Effector memory CD4-positive, alpha-beta T cell (primary cell): Measurements from ENCODE around the gene SPTB.
A peak's percentile ranks its signal among the peaks of the same experiment; 100 is the strongest.

Experiments
- DNase-seq, 3 donors: peaks; one replicate each; pipeline ENCODE4 v3.0.0-alpha.2; 2020
- H3K27ac ChIP-seq: 2 replicates; pipeline ENCODE4 v1.7.0; 2013; ENCODE audit warnings: mild to moderate bottlenecking, low read length, moderate library complexity; ENCODE audit not compliant: insufficient read depth, poor library complexity, severe bottlenecking
- H3K27me3 ChIP-seq: replicated peaks from 2 replicates; pipeline ENCODE4 v1.7.0; 2013; ENCODE audit warnings: mild to moderate bottlenecking, low read length; ENCODE audit not compliant: insufficient read depth, control insufficient read depth, poor library complexity, severe bottlenecking
- H3K36me3 ChIP-seq: 2 replicates; pipeline ENCODE4 v1.7.0; 2013; ENCODE audit warnings: mild to moderate bottlenecking, low read length, moderate library complexity; ENCODE audit not compliant: control insufficient read depth, insufficient read depth
- H3K4me1 ChIP-seq: 2 replicates; pipeline ENCODE4 v1.7.0; 2013; ENCODE audit warnings: low read length, mild to moderate bottlenecking; ENCODE audit not compliant: control insufficient read depth, insufficient read depth, poor library complexity, severe bottlenecking
- H3K4me3 ChIP-seq: 2 replicates; pipeline ENCODE4 v1.7.0; 2013; ENCODE audit warnings: low read length, low read depth, mild to moderate bottlenecking; ENCODE audit not compliant: insufficient read depth, poor library complexity, severe bottlenecking
- H3K9me3 ChIP-seq: 2 replicates; pipeline ENCODE4 v1.7.0; 2013; ENCODE audit warnings: mild to moderate bottlenecking, low read length, moderate library complexity; ENCODE audit not compliant: control insufficient read depth

The SPTB gene

GRCh38 chr14:64826333-64826732 is 53.4 kb downstream of the SPTB start:
- no peak for DNase-seq
- H3K4me3 ChIP-seq, result no peak overlapping the region

GRCh38 chr14:64825509-64825908 is 54.2 kb downstream of the SPTB start:
- H3K36me3 ChIP-seq, result no peaks in the 10 kb centered on the region
- H3K27ac ChIP-seq, result no peak overlapping the region
- no peak for DNase-seq
- no peaks in the 10 kb centered on the region for H3K9me3 ChIP-seq
- H3K4me1 ChIP-seq, result peaks cover 3% of the 10 kb centered on the region
- no peak overlapping the region for H3K4me3 ChIP-seq
- H3K27me3 ChIP-seq, result peaks cover 5% of the 10 kb centered on the region

More at GRCh38 chr14:64826333-64826732, 53.4 kb downstream of the SPTB start:
- H3K27me3 ChIP-seq, result peaks cover 5% of the 10 kb centered on the region
- no peaks in the 10 kb centered on the region for H3K9me3 ChIP-seq
- H3K27ac ChIP-seq, result no peak overlapping the region
- H3K4me1 ChIP-seq, result peaks cover 3% of the 10 kb centered on the region
- no peaks in the 10 kb centered on the region for H3K36me3 ChIP-seq

DNA sequence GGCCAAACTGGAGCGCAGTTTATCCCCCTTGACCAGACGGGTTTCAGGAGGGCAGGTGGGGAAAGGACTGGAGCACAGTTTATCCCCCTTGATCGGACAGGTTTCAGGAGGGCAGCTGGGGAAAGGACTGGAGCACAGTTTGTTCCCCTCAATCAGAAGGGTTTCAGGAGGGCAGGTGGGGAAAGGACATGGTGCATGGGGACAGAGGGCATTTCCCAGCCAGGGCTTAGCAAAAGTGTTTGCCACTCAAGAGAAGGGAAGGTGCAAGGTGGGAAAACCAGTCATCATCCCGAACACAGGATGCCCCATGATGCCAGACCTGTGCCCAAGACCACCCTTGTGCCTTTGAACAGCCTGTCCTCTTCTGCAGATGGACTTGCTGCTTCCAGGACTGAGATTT is 54.7 kb downstream of the SPTB start:
- DNase-seq, result no peak
- H3K9me3 ChIP-seq, result no peaks in the 10 kb centered on the region
- H3K27me3 ChIP-seq, result peaks cover 5% of the 10 kb centered on the region
- H3K4me1 ChIP-seq, result peaks cover 3% of the 10 kb centered on the region
- H3K27ac ChIP-seq, result no peak overlapping the region
- H3K4me3 ChIP-seq, result no peak overlapping the region
- no peaks in the 10 kb centered on the region for H3K36me3 ChIP-seq

GRCh38 chr14:64824471-64824870 is 55.2 kb downstream of the SPTB start:
- Histone ChIP-seq H3K4me1 (peaks cover 3% of the 10 kb centered on the region), H3K4me3 (no peak overlapping the region), H3K27ac (no peak overlapping the region), H3K9me3 (no peaks in the 10 kb centered on the region), H3K27me3 (peaks cover 5% of the 10 kb centered on the region), H3K36me3 (no peaks in the 10 kb centered on the region)
- no peak for DNase-seq

DNA sequence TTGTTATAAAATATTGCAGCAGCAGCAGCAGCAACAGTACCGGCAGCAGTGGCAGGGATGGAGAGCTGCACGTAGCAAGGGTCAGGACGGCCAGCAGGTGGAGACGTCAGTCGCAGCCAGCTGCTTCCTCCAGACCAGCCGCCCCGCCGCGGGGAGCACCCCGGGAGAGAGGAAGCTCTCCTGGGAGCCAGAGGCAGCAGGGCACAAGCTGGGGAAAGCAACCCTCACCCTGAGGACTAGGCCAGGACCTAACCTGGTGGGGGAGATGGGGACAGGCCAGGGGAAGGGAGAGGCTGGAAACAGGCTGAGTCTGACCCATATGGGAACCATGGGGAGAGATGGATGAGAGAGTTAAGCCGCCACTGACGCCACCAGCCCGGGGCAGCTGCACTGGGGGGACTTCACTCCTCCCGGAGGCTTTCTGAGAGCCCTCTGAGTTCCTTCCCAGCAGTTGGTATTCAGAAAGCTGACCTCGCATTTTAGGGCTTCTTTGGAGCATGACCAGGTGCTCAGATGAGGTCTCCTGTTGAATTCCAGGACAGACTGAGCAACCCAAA is 56.3 kb downstream of the SPTB start:
- H3K27ac ChIP-seq, result no peak overlapping the region
- no peaks in the 10 kb centered on the region for H3K36me3 ChIP-seq
- H3K4me3 ChIP-seq, result no peak overlapping the region
- H3K27me3 ChIP-seq, result peaks cover 5% of the 10 kb centered on the region
- peaks cover 3% of the 10 kb centered on the region for H3K4me1 ChIP-seq
- DNase-seq, result peak; percentile 25 to 43 (median 31)
- no peaks in the 10 kb centered on the region for H3K9me3 ChIP-seq

- H3K27ac ChIP-seq, result no peak overlapping the region
- no peaks in the 10 kb centered on the region for H3K9me3 ChIP-seq
- DNase-seq, result no peak
- peaks cover 5% of the 10 kb centered on the region for H3K27me3 ChIP-seq
- H3K36me3 ChIP-seq, result no peaks in the 10 kb centered on the region
- peaks cover 3% of the 10 kb centered on the region for H3K4me1 ChIP-seq
- no peak overlapping the region for H3K4me3 ChIP-seq
Measured at GRCh38 chr14:64821651-64822050, 58.1 kb downstream of the SPTB start.

GRCh38 chr14:64818151-64818550 is 61.6 kb downstream of the SPTB start:
- Histone ChIP-seq H3K9me3 (no peaks in the 10 kb centered on the region), H3K36me3 (no peaks in the 10 kb centered on the region), H3K27me3 (no peaks in the 10 kb centered on the region), H3K4me3 (no peak overlapping the region), H3K4me1 (no peaks in the 10 kb centered on the region), H3K27ac (no peak overlapping the region)
- no peak for DNase-seq

DNA sequence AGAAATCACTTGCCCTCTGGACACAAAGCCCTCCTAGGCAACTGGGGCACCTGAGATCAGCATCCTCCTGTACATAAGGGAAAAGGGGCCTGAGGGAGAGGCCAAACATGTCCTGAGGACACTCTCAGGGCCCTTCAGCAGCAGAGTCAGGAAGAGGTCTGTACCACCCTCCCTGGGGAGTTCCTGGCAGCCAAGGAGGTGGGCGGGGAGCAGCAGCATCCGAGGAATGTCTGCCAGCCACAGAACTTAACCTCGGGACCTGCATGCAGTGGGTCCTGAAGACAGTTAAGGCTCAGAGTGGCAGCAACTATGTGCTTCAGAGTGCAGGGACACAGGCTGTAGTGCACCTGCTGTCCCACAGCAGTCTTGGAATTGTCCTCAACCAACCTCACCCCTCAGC is 62.1 kb downstream of the SPTB start:
- Histone ChIP-seq H3K27me3 (no peaks in the 10 kb centered on the region), H3K36me3 (no peaks in the 10 kb centered on the region), H3K4me3 (no peak overlapping the region), H3K27ac (no peak overlapping the region), H3K9me3 (no peaks in the 10 kb centered on the region), H3K4me1 (no peaks in the 10 kb centered on the region)
- DNase-seq, result no peak

- DNase-seq, result no peak
- Histone ChIP-seq H3K4me3 (no peak overlapping the region), H3K4me1 (no peaks in the 10 kb centered on the region), H3K27me3 (no peaks in the 10 kb centered on the region), H3K9me3 (no peaks in the 10 kb centered on the region), H3K27ac (no peak overlapping the region), H3K36me3 (no peaks in the 10 kb centered on the region)
Measured at GRCh38 chr14:64816221-64816783, 63.4 kb downstream of the SPTB start.

GRCh38 chr14:64815257-64815656 is 64.5 kb downstream of the SPTB start:
- H3K36me3 ChIP-seq, result no peaks in the 10 kb centered on the region
- H3K4me3 ChIP-seq, result no peak overlapping the region
- DNase-seq, result no peak
- H3K9me3 ChIP-seq, result no peaks in the 10 kb centered on the region
- no peak overlapping the region for H3K27ac ChIP-seq
- H3K4me1 ChIP-seq, result no peaks in the 10 kb centered on the region
- no peaks in the 10 kb centered on the region for H3K27me3 ChIP-seq
